DOHH2 (cell line): ENCODE results near the gene KATNIP.

Experiments
- H3F3A ChIP-seq: fragments of 200-600 bp; sonication (generic), shearing (Covaris generic); 2 replicates; pipeline ENCODE4 v1.6.0; 2016; ENCODE audit warnings: antibody characterized with exemption, mild to moderate bottlenecking; ENCODE audit not compliant: control insufficient read depth, insufficient read depth
- H3K27ac ChIP-seq: fragments of 200-600 bp; sonication (generic); 2 replicates; pipeline ENCODE4 v1.5.1; 2014; ENCODE audit warnings: low read depth, mild to moderate bottlenecking, low read length, moderate library complexity
- H3K27me3 ChIP-seq: fragments of 200-600 bp; sonication (generic); 2 replicates; pipeline ENCODE4 v1.6.1; 2014; ENCODE audit warnings: mild to moderate bottlenecking, low read length, mixed read lengths; ENCODE audit not compliant: control insufficient read depth
- H3K36me3 ChIP-seq: fragments of 200-600 bp; sonication (generic); 2 replicates; pipeline ENCODE4 v1.6.1; 2014; ENCODE audit warnings: mild to moderate bottlenecking, low read length, moderate library complexity, mixed read lengths; ENCODE audit not compliant: control insufficient read depth
- H3K4me1 ChIP-seq: fragments of 200-600 bp; sonication (generic); 2 replicates; pipeline ENCODE4 v1.6.1; 2014; ENCODE audit warnings: mild to moderate bottlenecking, low read length, mixed read lengths; ENCODE audit not compliant: control insufficient read depth
- H3K4me2 ChIP-seq: fragments of 200-600 bp; sonication (generic); 2 replicates; pipeline ENCODE4 v1.6.0; 2014; ENCODE audit warnings: mild to moderate bottlenecking, low read length, moderate library complexity
- H3K4me3 ChIP-seq: fragments of 200-600 bp; sonication (generic); 2 replicates; pipeline ENCODE4 v1.5.1; 2014; ENCODE audit warnings: mild to moderate bottlenecking, low read length, mixed read lengths
- H3K79me2 ChIP-seq: fragments of 200-600 bp; sonication (generic); 2 replicates; pipeline ENCODE4 v1.6.1; 2014; ENCODE audit warnings: mild to moderate bottlenecking, low read length, mixed read lengths; ENCODE audit not compliant: control insufficient read depth
- H3K9me2 ChIP-seq: fragments of 200-600 bp; sonication (generic); replicated peaks from 2 replicates; pipeline ENCODE4 v1.6.1; 2014; ENCODE audit warnings: mild to moderate bottlenecking, low read length, mixed read lengths; ENCODE audit not compliant: control insufficient read depth
- H3K9me3 ChIP-seq: fragments of 200-600 bp; sonication (generic); 2 replicates; pipeline ENCODE4 v1.6.1; 2014; ENCODE audit warnings: antibody characterized with exemption, low read length, mixed read lengths; ENCODE audit not compliant: control insufficient read depth, insufficient read depth
- H4K20me1 ChIP-seq: fragments of 200-600 bp; sonication (generic); 2 replicates; pipeline ENCODE4 v1.6.0; 2014; ENCODE audit warnings: low read depth, mild to moderate bottlenecking, antibody characterized with exemption, low read length, moderate library complexity; ENCODE audit not compliant: control insufficient read depth, insufficient read depth
- EZH2phosphoT487 ChIP-seq: fragments of 200-600 bp; sonication (generic); IDR thresholded peaks from 2 replicates; pipeline ENCODE4 v1.6.1; 2017; ENCODE audit warnings: borderline replicate concordance, mild to moderate bottlenecking, antibody characterized with exemption, low read length, moderate library complexity, mixed read lengths
- TF ChIP-seq, protein P1 (sequence below): fragments of 200-600 bp; sonication (generic); IDR thresholded peaks from one replicate; pipeline ENCODE4 v1.5.1; 2014; ENCODE audit warnings: antibody characterized with exemption, mild to moderate bottlenecking, low read depth, low read length; ENCODE audit not compliant: poor library complexity, severe bottlenecking

The KATNIP gene

DNA sequence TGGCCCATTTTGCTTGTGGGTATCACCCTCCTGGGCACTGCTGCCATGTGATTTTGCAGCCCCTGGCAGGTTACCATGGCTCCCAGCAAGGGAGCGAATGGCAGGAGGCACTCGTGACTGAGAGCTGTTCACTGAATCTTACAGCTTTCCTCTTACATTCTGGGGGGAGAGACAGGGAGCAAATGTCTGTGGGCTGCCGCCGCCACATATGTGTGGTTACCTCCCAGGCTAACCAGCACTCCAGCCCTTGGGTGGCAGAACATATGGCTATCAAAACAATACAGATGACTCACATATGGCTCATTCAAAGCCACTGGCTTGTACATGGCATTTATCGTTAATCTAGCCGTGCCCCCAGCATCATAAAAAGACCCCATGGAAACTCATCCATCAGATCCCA lies 20.0 kb upstream of the KATNIP start:
- H3K9me2 ChIP-seq, result no peaks in the 10 kb centered on the region
- H3K36me3 ChIP-seq, result peaks cover 73% of the 10 kb centered on the region
- no peak overlapping the region for H3K27ac ChIP-seq
- no peaks in the 10 kb centered on the region for H3K27me3 ChIP-seq
- H3K79me2 ChIP-seq, result no peaks in the 10 kb centered on the region
- no peak overlapping the region for H3K4me2 ChIP-seq
- H3K9me3 ChIP-seq, result no peaks in the 10 kb centered on the region
- H3K4me3 ChIP-seq, result no peak overlapping the region
- no peaks in the 10 kb centered on the region for H3K4me1 ChIP-seq
- H4K20me1 ChIP-seq, result no peaks in the 10 kb centered on the region
- TF ChIP-seq, protein P1, sequence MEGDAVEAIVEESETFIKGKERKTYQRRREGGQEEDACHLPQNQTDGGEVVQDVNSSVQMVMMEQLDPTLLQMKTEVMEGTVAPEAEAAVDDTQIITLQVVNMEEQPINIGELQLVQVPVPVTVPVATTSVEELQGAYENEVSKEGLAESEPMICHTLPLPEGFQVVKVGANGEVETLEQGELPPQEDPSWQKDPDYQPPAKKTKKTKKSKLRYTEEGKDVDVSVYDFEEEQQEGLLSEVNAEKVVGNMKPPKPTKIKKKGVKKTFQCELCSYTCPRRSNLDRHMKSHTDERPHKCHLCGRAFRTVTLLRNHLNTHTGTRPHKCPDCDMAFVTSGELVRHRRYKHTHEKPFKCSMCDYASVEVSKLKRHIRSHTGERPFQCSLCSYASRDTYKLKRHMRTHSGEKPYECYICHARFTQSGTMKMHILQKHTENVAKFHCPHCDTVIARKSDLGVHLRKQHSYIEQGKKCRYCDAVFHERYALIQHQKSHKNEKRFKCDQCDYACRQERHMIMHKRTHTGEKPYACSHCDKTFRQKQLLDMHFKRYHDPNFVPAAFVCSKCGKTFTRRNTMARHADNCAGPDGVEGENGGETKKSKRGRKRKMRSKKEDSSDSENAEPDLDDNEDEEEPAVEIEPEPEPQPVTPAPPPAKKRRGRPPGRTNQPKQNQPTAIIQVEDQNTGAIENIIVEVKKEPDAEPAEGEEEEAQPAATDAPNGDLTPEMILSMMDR, result no peak
- TF ChIP-seq EZH2phosphoT487, result no peak
- no peaks in the 10 kb centered on the region for H3F3A ChIP-seq

DNA sequence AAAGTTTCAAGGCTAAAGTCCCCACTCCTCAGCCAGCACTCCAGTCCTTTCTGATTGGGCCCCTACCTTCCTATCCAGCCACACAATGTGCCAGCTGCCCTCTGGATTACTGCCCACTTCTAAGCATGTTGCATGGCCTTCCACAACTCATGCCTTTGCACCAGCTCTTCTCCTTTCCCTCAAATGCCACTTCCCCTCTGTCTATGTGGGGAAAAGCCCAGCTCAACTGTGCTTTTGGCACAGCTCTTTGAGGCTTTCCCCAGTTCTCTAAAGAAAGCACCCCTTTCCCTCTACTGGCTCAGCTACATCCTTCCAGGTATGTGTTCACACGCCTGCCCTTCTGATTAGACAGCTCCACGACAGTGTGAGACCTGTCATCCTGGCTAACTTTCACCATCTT lies 18.8 kb upstream of the KATNIP start:
- no peak overlapping the region for H3K4me2 ChIP-seq

DNA sequence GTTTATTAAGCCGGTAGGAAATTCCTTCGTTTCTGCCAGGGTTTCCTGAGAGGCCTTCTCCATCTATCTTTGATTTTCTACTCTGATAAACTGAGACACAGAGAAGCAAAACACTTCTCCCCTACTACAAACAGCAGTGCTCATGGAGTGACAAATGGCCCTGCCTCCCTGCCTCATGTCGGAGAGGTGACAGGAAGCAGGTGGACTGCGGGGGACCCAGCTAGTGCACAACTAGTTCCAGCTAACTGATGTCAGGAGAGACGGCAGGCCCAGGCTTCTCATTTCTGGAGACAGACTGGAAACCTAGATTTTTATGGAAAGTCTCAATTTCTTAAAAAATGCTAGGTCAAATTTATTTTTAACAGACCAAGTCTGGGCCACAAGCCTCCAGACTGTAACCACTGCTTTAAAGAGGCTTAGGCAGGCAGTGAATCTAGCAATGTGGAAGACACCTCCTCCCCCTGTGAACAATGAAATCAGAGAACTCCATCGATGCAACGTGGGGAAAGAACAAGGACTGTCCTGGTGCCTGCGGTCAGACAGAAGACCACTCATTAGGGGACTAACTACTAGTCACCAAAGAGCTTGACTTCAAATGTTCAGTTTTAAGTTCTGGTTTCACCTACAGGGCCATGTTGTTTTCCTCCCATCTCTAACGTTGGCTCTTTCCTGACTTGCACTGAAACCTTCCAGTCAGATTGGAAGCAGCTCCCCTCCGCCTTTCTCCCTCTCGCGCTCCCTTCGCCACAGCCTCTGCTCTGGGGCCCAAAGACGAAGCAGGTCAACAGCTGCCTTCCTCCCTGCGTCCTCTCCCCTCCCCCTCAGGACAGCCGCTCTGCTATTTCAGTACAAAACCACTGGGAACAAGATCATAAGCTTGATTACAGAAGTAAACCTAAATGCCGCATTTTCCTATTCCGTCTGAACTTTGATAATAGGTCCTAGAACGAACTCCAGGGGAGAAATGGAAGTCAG lies 17.8 kb upstream of the KATNIP start:
- H3K4me1 ChIP-seq, result no peaks in the 10 kb centered on the region
- no peaks in the 10 kb centered on the region for H3K27me3 ChIP-seq
- H3K79me2 ChIP-seq, result no peaks in the 10 kb centered on the region
- no peaks in the 10 kb centered on the region for H3F3A ChIP-seq
- TF ChIP-seq EZH2phosphoT487, result no peak
- TF ChIP-seq, protein P1, result no peak
- H3K9me2 ChIP-seq, result no peaks in the 10 kb centered on the region
- H4K20me1 ChIP-seq, result no peaks in the 10 kb centered on the region
- H3K36me3 ChIP-seq, result peaks cover 77% of the 10 kb centered on the region
- no peak overlapping the region for H3K27ac ChIP-seq
- H3K9me3 ChIP-seq, result no peaks in the 10 kb centered on the region
- no peak overlapping the region for H3K4me3 ChIP-seq
- no peak overlapping the region for H3K4me2 ChIP-seq

More for the DNA sequence above, 18.8 kb upstream of the KATNIP start:
- no peaks in the 10 kb centered on the region for H4K20me1 ChIP-seq
- no peak overlapping the region for H3K27ac ChIP-seq
- peaks cover 78% of the 10 kb centered on the region for H3K36me3 ChIP-seq
- TF ChIP-seq EZH2phosphoT487, result no peak
- TF ChIP-seq, protein P1, result no peak
- no peaks in the 10 kb centered on the region for H3K79me2 ChIP-seq
- H3K9me2 ChIP-seq, result no peaks in the 10 kb centered on the region
- no peaks in the 10 kb centered on the region for H3K27me3 ChIP-seq
- H3K9me3 ChIP-seq, result no peaks in the 10 kb centered on the region
- H3F3A ChIP-seq, result no peaks in the 10 kb centered on the region
- H3K4me1 ChIP-seq, result no peaks in the 10 kb centered on the region
- H3K4me3 ChIP-seq, result no peak overlapping the region
